Esophagus squamous epithelium (tissue), 5 donors: Measurements from ENCODE around the gene HK3. TPM values are rescaled to one million over a fixed set of nuclear protein-coding genes. Genes with fewer than 3 reads are reported as not detected.

Experiments used
- DNase-seq: peaks from one replicate; lab custom pipeline; 2025; lab: John Stamatoyannopoulos, UW
- H3K27ac ChIP-seq, 4 donors: fragments of 200-600 bp; sonication (generic); one replicate each; pipeline ENCODE4 v1.5.1; 2016 to 2019; ENCODE audit warnings: mild to moderate bottlenecking in 1 of 4
- H3K27me3 ChIP-seq, 4 donors: fragments of 200-600 bp; sonication (generic); 1 replicate in 3 of 4; 2 replicates in 1 of 4; pipeline versions ENCODE4 v1.5.1 to v1.6.0; 2017 to 2021; ENCODE audit warnings: antibody characterized with exemption in 1 of 4
- H3K36me3 ChIP-seq, 3 donors: fragments of 200-600 bp; sonication (generic); one replicate each; pipeline ENCODE4 v1.5.1; 2016 to 2019
- H3K4me1 ChIP-seq, 3 donors: fragments of 200-600 bp; sonication (generic); one replicate each; pipeline ENCODE4 v1.5.1; 2017 to 2019
- H3K4me3 ChIP-seq, 4 donors: fragments of 200-600 bp; sonication (generic); 1 replicate in 3 of 4; 2 replicates in 1 of 4; pipeline ENCODE4 v1.5.1; 2016 to 2019; ENCODE audit warnings: mild to moderate bottlenecking in 2 of 4, moderate library complexity in 1 of 4
- H3K9me3 ChIP-seq, 3 donors: fragments of 200-600 bp; sonication (generic); one replicate each; pipeline ENCODE4 v1.5.1; 2016 to 2019
- POLR2A ChIP-seq, 4 donors: fragments of 450-650 bp; IDR thresholded peaks; one replicate each; pipeline ENCODE4 v1.6.1; 2017; ENCODE audit warnings: antibody characterized with exemption in 4 of 4, mild to moderate bottlenecking in 4 of 4, moderate library complexity in 3 of 4
- WGBS, 2 donors: methylation state at CpG; one replicate each; pipeline ENCODE4 v1.1.5; 2018; 5-methylcytosine and 5-hydroxymethylcytosine counted together
- intact Hi-C: fragments of 100-400 bp; cut with DNase I; formaldehyde crosslinking; loops from one replicate; pipeline ENCODE4 v1.15.0; 2022
- total RNA-seq, 4 donors: library from RNA; depleted of rRNA; stranded (reverse); fragments of >200 nt; gene quantifications; one replicate each; pipeline ENCODE4 v1.1.0, GENCODE V29; 2016
- TF ChIP-seq, protein P1 (sequence below), 6 experiments: fragments of 450-650 bp in 4 of 6; fragments of 200-600 bp in 2 of 6; sonication (generic) in 2 of 6; IDR thresholded peaks; one replicate each; pipeline ENCODE4 v1.5.1; 2016 to 2019; ENCODE audit warnings: antibody characterized with exemption in 6 of 6, mild to moderate bottlenecking in 4 of 6, moderate library complexity in 4 of 6
- donor health status: DM: yes; HTN: yes; CAD: no.

HK3 gene
- total RNA-seq, 4 donors from 2014 or later: 1.3 to 5.7 (median 2.1) TPM; not detected in 1

DNA sequence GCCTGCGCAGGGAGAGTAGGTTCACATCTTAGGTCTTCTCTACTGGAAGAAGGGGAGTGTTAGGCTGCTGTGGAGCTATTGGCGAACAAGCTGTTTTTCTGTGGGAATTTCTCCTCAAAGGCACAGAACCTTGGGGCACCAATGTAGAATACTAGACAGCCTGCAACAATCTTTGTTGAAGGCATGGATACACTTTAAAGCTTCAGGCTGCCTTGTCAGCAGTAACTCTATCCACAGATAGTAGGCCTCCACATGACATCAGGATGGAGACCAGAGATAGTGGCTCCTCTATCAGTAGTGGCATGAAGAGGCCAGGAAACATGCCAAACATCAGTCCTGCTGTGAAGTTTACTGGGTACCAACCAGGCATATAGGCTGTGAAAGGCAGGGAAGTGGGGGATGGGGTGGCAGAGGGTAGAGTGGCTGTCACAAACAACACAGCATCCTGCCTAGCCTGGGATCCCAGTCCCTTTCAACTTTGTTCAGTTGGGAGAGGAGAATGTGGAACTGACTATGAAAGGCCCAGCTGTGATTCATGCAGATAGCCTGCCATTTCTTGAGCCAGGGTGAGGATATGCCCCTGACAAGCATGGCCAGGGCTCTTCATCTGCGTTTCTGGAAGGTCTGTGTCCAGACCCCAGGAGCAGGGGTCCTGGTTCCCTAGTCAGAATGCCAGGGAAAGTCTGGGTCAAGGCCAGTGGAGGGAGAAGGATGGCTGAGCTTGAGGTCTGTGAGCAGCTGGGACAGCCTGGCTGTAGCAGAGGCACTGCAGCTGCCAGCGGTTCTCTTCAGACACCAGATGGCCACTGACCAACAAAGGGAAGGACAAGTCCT, 1.0 kb upstream of the HK3 start:
- Histone ChIP-seq H3K9me3 (no peaks in the 10 kb centered on the region), H3K4me1 (no peaks in the 10 kb centered on the region), H3K27ac (peak overlapping the region in 1 of 4 donors; percentile 24), H3K4me3 (no peak overlapping the region), H3K27me3 (peaks cover 0 to 3% (median 0%) of the 10 kb centered on the region in 4 donors), H3K36me3 (peaks cover 0 to 35% (median 9%) of the 10 kb centered on the region in 3 donors)
- intact Hi-C loops: no loop called here
- 92 to 96% methylated on average over 2 to 4 of the region's 4 CpGs for WGBS, 2 donors
- TF ChIP-seq POLR2A (IDR thresholded peaks at IDR 0.05): no peak
- TF ChIP-seq, protein P1, sequence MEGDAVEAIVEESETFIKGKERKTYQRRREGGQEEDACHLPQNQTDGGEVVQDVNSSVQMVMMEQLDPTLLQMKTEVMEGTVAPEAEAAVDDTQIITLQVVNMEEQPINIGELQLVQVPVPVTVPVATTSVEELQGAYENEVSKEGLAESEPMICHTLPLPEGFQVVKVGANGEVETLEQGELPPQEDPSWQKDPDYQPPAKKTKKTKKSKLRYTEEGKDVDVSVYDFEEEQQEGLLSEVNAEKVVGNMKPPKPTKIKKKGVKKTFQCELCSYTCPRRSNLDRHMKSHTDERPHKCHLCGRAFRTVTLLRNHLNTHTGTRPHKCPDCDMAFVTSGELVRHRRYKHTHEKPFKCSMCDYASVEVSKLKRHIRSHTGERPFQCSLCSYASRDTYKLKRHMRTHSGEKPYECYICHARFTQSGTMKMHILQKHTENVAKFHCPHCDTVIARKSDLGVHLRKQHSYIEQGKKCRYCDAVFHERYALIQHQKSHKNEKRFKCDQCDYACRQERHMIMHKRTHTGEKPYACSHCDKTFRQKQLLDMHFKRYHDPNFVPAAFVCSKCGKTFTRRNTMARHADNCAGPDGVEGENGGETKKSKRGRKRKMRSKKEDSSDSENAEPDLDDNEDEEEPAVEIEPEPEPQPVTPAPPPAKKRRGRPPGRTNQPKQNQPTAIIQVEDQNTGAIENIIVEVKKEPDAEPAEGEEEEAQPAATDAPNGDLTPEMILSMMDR (IDR thresholded peaks at IDR 0.05): no peak
- DNase-seq: no peak

- TF ChIP-seq, protein P1 (IDR thresholded peaks at IDR 0.05): no peak
- no peak for TF ChIP-seq POLR2A (IDR thresholded peaks at IDR 0.05)
- Histone ChIP-seq H3K4me1 (no peaks in the 10 kb centered on the region), H3K9me3 (no peaks in the 10 kb centered on the region), H3K27ac (no peak overlapping the region), H3K36me3 (peaks cover 0 to 6% (median 0%) of the 10 kb centered on the region in 3 donors), H3K4me3 (no peak overlapping the region), H3K27me3 (peaks cover 0 to 10% (median 0%) of the 10 kb centered on the region in 4 donors)
- no peak for DNase-seq
- intact Hi-C loops: no loop called here
- 53 to 57% methylated on average over 3 of the region's 3 CpGs for WGBS, 2 donors
Observed at GRCh38 chr5:176897263-176897662, 1.9 kb downstream of the HK3 start.

GRCh38 chr5:176895831-176896230, 3.3 kb downstream of the HK3 start:
- Histone ChIP-seq H3K9me3 (no peaks in the 10 kb centered on the region), H3K4me3 (no peak overlapping the region), H3K27me3 (peaks cover 0 to 14% (median 0%) of the 10 kb centered on the region in 4 donors), H3K4me1 (no peaks in the 10 kb centered on the region), H3K27ac (no peak overlapping the region), H3K36me3 (no peaks in the 10 kb centered on the region)
- intact Hi-C loops: no loop called here
- DNase-seq: no peak
- TF ChIP-seq POLR2A (IDR thresholded peaks at IDR 0.05): no peak
- TF ChIP-seq, protein P1 (IDR thresholded peaks at IDR 0.05): no peak
- 77 to 83% methylated on average over 2 to 4 of the region's 4 CpGs for WGBS, 2 donors

- peaks cover 0 to 18% (median 0%) of the 10 kb centered on the region in 4 donors for H3K27me3 ChIP-seq
- no peak for DNase-seq
- no peak overlapping the region for H3K27ac ChIP-seq
- TF ChIP-seq, protein P1 (IDR thresholded peaks at IDR 0.05): no peak
- TF ChIP-seq POLR2A (IDR thresholded peaks at IDR 0.05): no peak
- intact Hi-C loops: no loop called here
- H3K9me3 ChIP-seq: no peaks in the 10 kb centered on the region
- H3K4me1 ChIP-seq: no peaks in the 10 kb centered on the region
- H3K36me3 ChIP-seq: no peaks in the 10 kb centered on the region
- WGBS, 2 donors: 80 to 82% methylated on average over 4 to 6 of the region's 6 CpGs
- H3K4me3 ChIP-seq: no peak overlapping the region
Observed at GRCh38 chr5:176894298-176894697, 4.8 kb downstream of the HK3 start.

GRCh38 chr5:176892663-176893062, 6.5 kb downstream of the HK3 start:
- TF ChIP-seq, protein P1 (IDR thresholded peaks at IDR 0.05): no peak
- no peak for TF ChIP-seq POLR2A (IDR thresholded peaks at IDR 0.05)
- Histone ChIP-seq H3K4me3 (no peak overlapping the region), H3K27me3 (peaks cover 0 to 18% (median 0%) of the 10 kb centered on the region in 4 donors), H3K9me3 (no peaks in the 10 kb centered on the region), H3K27ac (no peak overlapping the region), H3K36me3 (no peaks in the 10 kb centered on the region), H3K4me1 (no peaks in the 10 kb centered on the region)
- WGBS, 2 donors: 70 to 76% methylated on average over 2 to 3 of the region's 3 CpGs
- intact Hi-C loops: no loop called here
- no peak for DNase-seq
